Natural killer cell treated with Interleukin-12 subunit alpha and Interleukin-12 subunit beta and Interleukin-15 and Interleukin-18, amount 100 ng/mL, for 72 hours (primary cell): ENCODE data around the gene DUSP7. TPM values are rescaled to one million over a fixed set of nuclear protein-coding genes. Genes with fewer than 3 reads are reported as not detected.
A peak's percentile ranks its signal among the peaks of the same experiment; 100 is the strongest.

Experiments used
- ATAC-seq, 2 donors: fragments of 150-1000 bp; cut with Tn5 transposase in 1 of 2; sonication (Bioruptor Pico), chemical (Tn5 transposase) in 1 of 2; 2 replicates each; pipeline ENCODE4 v1.10.0; 2021
- DNase-seq: peaks from one replicate; pipeline ENCODE4 v3.0.0; 2022; ENCODE audit warnings: low spot score
- H3K27ac Mint-ChIP-seq, 2 donors: 1 replicate in 1 of 2; 2 replicates in 1 of 2; pipeline ENCODE4 v1.8.0; 2022; ENCODE audit warnings: mixed read lengths in 2 of 2, mild to moderate bottlenecking in 1 of 2, moderate library complexity in 1 of 2
- H3K27me3 Mint-ChIP-seq, 2 donors: 1 replicate in 1 of 2; 2 replicates in 1 of 2; pipeline ENCODE4 v1.8.0; 2022; ENCODE audit warnings: mixed read lengths in 2 of 2
- H3K36me3 Mint-ChIP-seq: one replicate; pipeline ENCODE4 v1.8.0; 2022; ENCODE audit warnings: mixed read lengths
- H3K4me1 Mint-ChIP-seq, 2 donors: 1 replicate in 1 of 2; 2 replicates in 1 of 2; pipeline ENCODE4 v1.8.0; 2022; ENCODE audit warnings: low read depth in 2 of 2, mixed read lengths in 2 of 2, mild to moderate bottlenecking in 1 of 2
- H3K4me3 Mint-ChIP-seq: one replicate; pipeline ENCODE4 v1.8.0; 2022; ENCODE audit warnings: mixed read lengths
- H3K9me3 Mint-ChIP-seq: 2 replicates; pipeline ENCODE4 v1.8.0; 2022; ENCODE audit warnings: mixed read lengths
- total RNA-seq, 2 donors: library from RNA; stranded (reverse); gene quantifications; one replicate each; pipeline ENCODE4 v1.2.3, GENCODE V29; 2022

Gene DUSP7
- total RNA-seq, 2 donors from 2014 or later: 19.4 to 31.0 TPM

DNA sequence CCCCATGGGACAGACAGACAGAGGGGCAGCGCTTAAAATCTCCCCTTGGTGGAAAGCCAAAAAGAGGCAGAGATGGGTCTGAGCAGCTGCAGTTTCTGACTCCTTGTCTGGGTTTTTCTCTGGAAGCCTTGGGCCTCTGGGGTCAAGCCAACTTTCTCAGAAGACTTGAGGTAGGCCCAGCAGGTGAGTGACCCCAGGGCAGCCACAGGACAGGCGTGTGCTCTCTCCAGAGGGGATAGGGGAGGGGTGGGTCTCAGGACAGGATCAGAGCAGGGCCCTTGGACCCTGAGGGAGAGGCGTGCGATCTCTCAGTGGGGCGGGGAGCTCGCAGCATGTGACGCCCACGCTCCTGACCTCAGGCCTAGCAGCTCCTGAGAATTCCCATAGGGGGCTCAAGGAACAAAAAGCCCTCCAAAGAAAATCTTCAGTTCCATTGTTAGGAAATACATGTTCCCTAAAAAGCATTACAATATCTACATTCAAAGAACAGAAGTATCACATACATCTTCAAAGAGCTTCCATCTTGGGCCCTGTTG lies 34.6 kb upstream of the DUSP7 start:
- Mint-ChIP-seq H3K27me3 (no peaks in the 10 kb centered on the region), H3K4me1 (peaks cover 20 to 28% of the 10 kb centered on the region in 2 donors), H3K36me3 (no peaks in the 10 kb centered on the region), H3K27ac (no peak overlapping the region), H3K4me3 (no peak overlapping the region), H3K9me3 (no peaks in the 10 kb centered on the region)
- DNase-seq (no peak), ATAC-seq (no peak)

DNA sequence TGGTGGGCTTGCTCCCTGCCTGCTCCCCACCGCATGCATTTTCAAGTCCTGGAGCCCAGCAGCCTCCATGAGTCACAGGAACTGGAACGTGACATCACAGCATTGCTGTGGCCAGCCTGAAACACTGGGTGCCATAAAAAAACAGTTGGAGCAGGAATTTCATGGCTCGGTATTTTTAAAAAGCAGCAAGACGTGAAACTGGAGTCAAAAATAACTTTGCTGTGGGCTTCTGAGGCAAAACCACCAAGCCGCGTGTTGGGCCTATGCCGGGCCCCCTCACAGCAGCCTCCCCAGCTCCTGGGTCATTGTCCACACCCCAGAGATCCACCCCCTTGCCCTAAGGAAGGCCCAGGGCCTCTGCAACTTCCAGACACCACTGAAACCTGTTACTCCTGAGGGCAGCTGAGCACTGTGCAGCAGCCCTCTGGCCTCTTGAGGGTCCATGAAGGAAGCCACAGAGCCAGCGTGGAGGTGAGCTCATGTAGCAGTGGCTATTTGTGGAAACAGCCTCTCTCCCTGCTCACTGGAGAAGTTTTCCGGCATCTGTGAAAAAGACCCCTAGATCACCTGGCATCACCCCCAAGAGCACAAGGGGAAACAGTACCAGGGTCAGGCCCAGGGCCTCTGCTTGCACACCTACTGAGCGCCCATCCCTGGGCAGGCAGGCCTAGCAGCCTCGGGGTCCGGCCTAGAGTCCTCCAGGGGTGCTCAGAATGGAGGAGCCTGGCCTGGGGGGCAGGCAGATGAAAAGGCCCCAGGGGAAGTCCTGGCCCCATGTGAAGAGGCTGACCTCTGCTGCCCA lies 34.0 kb upstream of the DUSP7 start:
- H3K4me3 Mint-ChIP-seq: no peak overlapping the region
- ATAC-seq (no peak), DNase-seq (peak; percentile 26)
- no peaks in the 10 kb centered on the region for H3K9me3 Mint-ChIP-seq
- H3K36me3 Mint-ChIP-seq: no peaks in the 10 kb centered on the region
- H3K4me1 Mint-ChIP-seq: peaks cover 26 to 29% of the 10 kb centered on the region in 2 donors
- H3K27ac Mint-ChIP-seq: no peak overlapping the region
- H3K27me3 Mint-ChIP-seq: no peaks in the 10 kb centered on the region

DNA sequence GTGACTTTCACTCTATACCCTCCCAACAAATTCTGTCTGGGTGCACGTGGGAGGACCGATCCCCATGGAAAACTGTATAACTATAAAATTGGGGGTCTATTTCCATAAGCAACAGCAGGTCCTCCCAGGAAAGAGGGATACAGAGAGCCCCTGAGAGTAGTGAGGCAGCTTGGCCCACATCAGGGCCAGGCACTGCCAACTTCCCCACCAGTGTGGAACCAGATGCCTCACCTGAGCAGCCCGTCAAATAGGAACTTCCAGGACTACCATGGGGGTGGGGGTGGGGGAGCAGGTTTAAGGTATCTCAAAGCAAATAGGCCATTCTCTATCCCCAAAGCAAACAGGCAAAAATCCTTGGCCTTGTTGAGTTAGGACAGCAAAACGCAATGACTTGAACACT lies 33.3 kb upstream of the DUSP7 start:
- no peaks in the 10 kb centered on the region for H3K27me3 Mint-ChIP-seq
- H3K36me3 Mint-ChIP-seq: no peaks in the 10 kb centered on the region
- no peaks in the 10 kb centered on the region for H3K9me3 Mint-ChIP-seq
- DNase-seq (peak; percentile 5), ATAC-seq (no peak)
- peaks cover 26 to 32% of the 10 kb centered on the region in 2 donors for H3K4me1 Mint-ChIP-seq
- no peak overlapping the region for H3K27ac Mint-ChIP-seq
- H3K4me3 Mint-ChIP-seq: no peak overlapping the region

DNA sequence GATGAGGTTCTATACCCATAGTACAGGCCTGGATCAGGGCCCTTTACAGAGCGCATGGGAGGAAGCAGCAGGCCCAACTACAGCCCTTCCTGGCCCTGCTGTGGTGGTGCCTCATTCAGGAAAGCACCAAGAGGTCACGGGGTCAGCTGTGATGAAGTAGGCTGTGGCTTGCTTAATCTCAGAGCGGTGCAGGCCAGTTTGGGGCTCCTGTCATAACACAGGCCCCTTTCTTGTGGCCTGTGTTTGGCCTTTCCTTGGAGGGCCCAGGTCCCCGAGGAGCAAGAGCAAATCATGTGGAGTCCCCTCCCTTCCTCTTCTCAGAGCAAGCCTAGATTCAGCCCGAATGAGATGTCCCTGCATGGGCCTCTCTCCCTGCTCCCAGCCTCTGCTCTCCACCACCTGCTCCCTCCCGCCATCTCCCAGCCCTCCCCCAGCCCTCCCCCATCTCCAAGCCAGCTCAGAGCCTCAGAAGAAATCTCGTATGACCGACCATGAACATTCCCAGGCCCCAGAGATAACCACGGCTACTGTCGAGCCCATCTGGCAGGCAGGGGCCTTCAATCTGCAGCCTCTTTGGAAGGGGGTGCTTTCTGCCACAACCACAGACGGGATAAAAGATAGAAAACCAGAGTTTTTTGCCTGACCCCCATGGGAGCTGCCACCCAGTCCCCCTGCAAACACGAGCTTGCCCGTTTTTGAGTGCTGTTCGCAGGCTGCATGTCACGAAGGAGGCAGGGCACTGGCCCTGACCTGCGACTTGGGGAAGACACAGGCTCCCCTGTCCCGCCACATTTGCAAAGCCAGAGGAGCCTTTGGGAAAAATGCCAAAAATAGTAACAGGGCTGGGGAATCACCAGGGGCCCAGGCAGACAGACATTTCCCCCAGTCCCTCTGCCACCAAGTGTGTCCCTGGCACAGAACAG lies 32.3 kb upstream of the DUSP7 start:
- H3K36me3 Mint-ChIP-seq: no peaks in the 10 kb centered on the region
- H3K4me1 Mint-ChIP-seq: peaks cover 26 to 33% of the 10 kb centered on the region in 2 donors
- H3K27me3 Mint-ChIP-seq: no peaks in the 10 kb centered on the region
- no peak overlapping the region for H3K4me3 Mint-ChIP-seq
- H3K9me3 Mint-ChIP-seq: no peaks in the 10 kb centered on the region
- H3K27ac Mint-ChIP-seq: peak overlapping the region in 1 of 2 donors; percentile 92
- DNase-seq (peak; percentile 57), ATAC-seq (peak; percentile 34 to 66)

GRCh38 chr3:52087731-52088130 lies 31.4 kb upstream of the DUSP7 start:
- Mint-ChIP-seq H3K27ac (peak overlapping the region; percentile 75 to 92), H3K36me3 (no peaks in the 10 kb centered on the region), H3K4me1 (peaks cover 26 to 33% of the 10 kb centered on the region in 2 donors), H3K9me3 (no peaks in the 10 kb centered on the region), H3K4me3 (peak overlapping the region; percentile 42), H3K27me3 (no peaks in the 10 kb centered on the region)
- DNase-seq: peak; percentile 50
- no peak for ATAC-seq

DNA sequence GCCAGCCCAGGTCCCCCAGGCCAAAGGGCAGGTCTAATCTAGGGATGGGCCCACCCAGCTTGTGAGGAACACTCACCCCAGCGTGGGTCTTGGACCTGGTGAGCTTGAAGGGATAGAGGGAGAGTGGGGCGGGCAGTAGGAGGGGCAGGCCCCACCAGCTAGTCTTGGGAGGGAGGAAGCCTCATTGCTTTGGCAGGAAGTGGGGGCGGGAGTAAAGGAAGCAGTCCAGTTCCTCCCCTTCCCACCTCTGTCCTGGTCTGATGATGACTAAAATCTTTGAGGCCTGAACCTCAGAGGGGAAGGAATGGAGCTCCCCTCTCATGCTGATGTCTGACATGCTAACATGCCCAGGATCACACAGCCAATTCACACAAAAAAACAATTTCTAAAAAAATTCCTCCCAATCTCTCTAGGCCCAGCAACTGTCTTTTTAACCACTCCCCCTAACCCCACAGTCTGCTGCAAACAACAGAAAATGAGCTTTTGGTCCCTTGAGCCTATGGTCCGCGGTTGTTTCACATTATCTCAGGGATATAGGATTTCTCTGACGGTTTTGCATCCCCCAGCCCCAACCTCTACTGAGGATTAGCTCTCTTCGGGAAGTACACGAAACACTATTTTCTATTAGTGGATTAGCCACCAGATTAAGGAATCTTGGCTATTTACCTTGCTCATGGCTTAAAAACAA lies 30.7 kb upstream of the DUSP7 start:
- H3K27ac Mint-ChIP-seq: peak overlapping the region; percentile 75 to 92
- DNase-seq (peak; percentile 69), ATAC-seq (peak; percentile 52 to 55)
- no peaks in the 10 kb centered on the region for H3K36me3 Mint-ChIP-seq
- H3K27me3 Mint-ChIP-seq: no peaks in the 10 kb centered on the region
- peaks cover 26 to 33% of the 10 kb centered on the region in 2 donors for H3K4me1 Mint-ChIP-seq
- H3K4me3 Mint-ChIP-seq: peak overlapping the region; percentile 42
- no peaks in the 10 kb centered on the region for H3K9me3 Mint-ChIP-seq

DNA sequence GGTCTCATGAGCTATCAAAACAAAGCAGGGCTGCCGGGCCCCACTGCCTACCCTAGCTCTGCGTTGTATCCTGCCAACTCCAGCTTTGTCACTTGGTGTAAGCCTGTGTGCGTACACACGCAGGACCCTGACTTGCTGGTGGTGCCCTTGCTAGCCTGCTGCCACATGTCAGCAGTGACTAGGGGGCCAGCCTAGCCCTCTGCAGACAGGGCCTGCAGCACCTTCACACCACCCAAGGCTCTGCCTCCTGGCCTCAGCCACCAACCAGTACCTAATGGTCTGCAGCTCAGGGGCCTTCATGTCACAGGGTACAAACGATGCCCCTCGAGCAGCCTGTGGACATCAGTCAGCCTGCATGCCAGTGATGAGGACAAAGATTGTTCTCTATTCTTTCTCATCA lies 30.1 kb upstream of the DUSP7 start:
- ATAC-seq (peak in 1 of 2 donors; percentile 24), DNase-seq (peak; percentile 13)
- Mint-ChIP-seq H3K4me1 (peaks cover 26 to 35% of the 10 kb centered on the region in 2 donors), H3K27ac (peak overlapping the region; percentile 75 to 92), H3K36me3 (no peaks in the 10 kb centered on the region), H3K4me3 (peak overlapping the region; percentile 42), H3K27me3 (no peaks in the 10 kb centered on the region), H3K9me3 (no peaks in the 10 kb centered on the region)

DNA sequence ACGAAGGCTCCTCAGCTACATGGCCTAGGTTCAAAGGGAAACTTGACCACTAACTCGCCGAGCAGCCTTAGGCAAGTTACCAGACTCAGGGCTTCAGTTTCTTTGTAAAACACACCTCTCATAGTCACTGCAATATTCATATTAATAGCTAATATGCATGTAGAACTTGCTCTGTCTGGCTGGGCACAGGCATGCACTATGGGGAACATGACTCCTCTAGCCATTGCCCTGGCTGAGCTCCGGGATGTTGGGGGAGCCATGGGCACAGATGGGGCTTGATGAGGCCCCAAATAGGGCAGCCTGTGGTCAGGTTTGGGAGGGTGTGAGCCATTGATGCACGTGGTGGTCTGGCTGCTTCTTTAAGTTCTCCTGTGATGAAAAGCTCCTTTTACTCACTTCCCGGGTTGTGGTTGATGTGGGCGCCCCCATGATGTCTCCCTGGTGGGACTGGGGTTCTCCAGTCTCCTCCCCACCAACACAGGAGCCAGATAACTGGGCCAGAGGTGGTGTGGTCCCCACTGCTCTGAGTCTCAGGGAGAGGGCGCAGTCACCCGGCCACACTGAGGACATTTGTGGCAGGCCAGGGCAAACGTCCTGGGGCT lies 29.4 kb upstream of the DUSP7 start:
- no peaks in the 10 kb centered on the region for H3K27me3 Mint-ChIP-seq
- peak; percentile 67 to 76 for ATAC-seq
- H3K36me3 Mint-ChIP-seq: no peaks in the 10 kb centered on the region
- H3K4me3 Mint-ChIP-seq: peak overlapping the region; percentile 42
- no peaks in the 10 kb centered on the region for H3K9me3 Mint-ChIP-seq
- H3K27ac Mint-ChIP-seq: peak overlapping the region; percentile 75 to 92
- DNase-seq: peak; percentile 72
- H3K4me1 Mint-ChIP-seq: peaks cover 26 to 37% of the 10 kb centered on the region in 2 donors

DNA sequence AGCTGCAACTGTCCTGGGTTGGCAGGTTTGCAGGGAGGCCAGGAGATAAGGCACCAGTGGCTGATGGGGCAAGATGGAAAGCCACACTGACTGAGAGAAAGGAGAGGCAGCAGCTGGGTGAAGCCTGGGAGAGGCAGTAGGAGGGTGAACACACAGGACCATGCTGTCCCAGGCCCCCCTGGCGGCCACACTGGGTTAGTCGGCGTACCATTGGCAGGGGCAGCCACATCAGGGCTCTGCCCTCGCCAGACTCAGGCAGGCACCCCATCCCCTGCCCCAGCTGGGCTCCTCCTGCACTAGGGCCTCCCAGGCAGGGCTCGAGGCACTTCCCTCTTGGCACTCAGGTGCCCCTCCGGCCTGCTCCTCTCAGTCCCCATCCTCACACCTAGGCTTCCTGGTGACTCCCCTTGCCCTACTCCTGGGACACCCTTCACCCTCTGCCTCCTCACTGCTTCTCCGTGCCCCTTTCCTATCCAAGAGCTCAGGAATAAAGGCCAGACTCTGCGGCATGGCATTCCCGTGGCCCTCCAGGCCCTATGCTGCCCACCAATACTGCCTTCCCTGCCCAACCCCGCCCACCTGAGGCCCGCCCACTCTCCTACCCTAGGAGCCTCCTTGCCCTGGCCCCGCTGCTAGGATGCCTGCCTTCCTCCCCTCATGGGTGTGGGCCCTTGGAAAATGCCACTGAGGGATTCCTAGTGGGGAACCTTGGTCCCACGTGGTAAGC lies 28.7 kb upstream of the DUSP7 start:
- Mint-ChIP-seq H3K27ac (peak overlapping the region; percentile 75 to 92), H3K4me1 (peaks cover 26 to 37% of the 10 kb centered on the region in 2 donors), H3K36me3 (no peaks in the 10 kb centered on the region), H3K27me3 (no peaks in the 10 kb centered on the region), H3K4me3 (no peak overlapping the region), H3K9me3 (no peaks in the 10 kb centered on the region)
- DNase-seq: peak; percentile 50
- ATAC-seq: no peak

- no peak overlapping the region for H3K27ac Mint-ChIP-seq
- H3K4me3 Mint-ChIP-seq: no peak overlapping the region
- H3K4me1 Mint-ChIP-seq: peaks cover 26 to 37% of the 10 kb centered on the region in 2 donors
- H3K9me3 Mint-ChIP-seq: no peaks in the 10 kb centered on the region
- no peaks in the 10 kb centered on the region for H3K27me3 Mint-ChIP-seq
- no peaks in the 10 kb centered on the region for H3K36me3 Mint-ChIP-seq
- DNase-seq: peak; percentile 44
- no peak for ATAC-seq
Measured at GRCh38 chr3:52084216-52084945, 28.0 kb upstream of the DUSP7 start.

GRCh38 chr3:52083556-52084087 lies 27.3 kb upstream of the DUSP7 start:
- H3K4me3 Mint-ChIP-seq: no peak overlapping the region
- no peaks in the 10 kb centered on the region for H3K27me3 Mint-ChIP-seq
- ATAC-seq: no peak
- H3K36me3 Mint-ChIP-seq: no peaks in the 10 kb centered on the region
- no peak for DNase-seq
- H3K9me3 Mint-ChIP-seq: no peaks in the 10 kb centered on the region
- H3K27ac Mint-ChIP-seq: no peak overlapping the region
- peaks cover 26 to 37% of the 10 kb centered on the region in 2 donors for H3K4me1 Mint-ChIP-seq

DNA sequence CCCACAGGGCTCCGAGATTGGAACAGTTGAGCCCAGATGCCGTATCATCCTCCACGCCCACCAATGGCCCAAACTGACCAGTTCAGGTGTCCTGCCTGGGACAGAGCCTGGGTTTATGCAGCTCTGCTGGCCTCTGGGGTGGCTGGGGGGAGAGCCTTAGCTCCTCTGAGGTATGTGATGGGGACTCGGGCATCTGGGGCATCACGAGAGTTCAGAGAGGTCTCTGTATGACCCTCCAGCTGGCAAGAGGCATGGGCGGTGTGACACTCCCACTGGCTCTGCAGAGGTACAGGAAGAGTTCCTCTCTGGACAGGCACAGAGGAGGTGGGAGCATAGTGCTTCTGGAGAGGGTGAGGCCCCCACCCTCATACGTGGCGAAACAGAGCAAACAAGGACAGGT lies 26.6 kb upstream of the DUSP7 start:
- ATAC-seq (no peak), DNase-seq (no peak)
- Mint-ChIP-seq H3K9me3 (no peaks in the 10 kb centered on the region), H3K27me3 (no peaks in the 10 kb centered on the region), H3K4me3 (no peak overlapping the region), H3K27ac (no peak overlapping the region), H3K36me3 (no peaks in the 10 kb centered on the region), H3K4me1 (peaks cover 26 to 37% of the 10 kb centered on the region in 2 donors)
